HEK293T (cell line): ENCODE measurements around the gene DNA2.

ENCODE experiments used
- CTCF ChIA-PET: fragments of 350-600 bp; formaldehyde crosslinking; extraction: SDS; loops from one replicate; lab custom pipeline; 2021; ENCODE audit warnings: antibody characterized with exemption, inconsistent platforms; lab: Yijun Ruan, JAX
- POLR2A ChIA-PET: fragments of 350-600 bp; formaldehyde crosslinking; extraction: SDS; loops from one replicate; lab custom pipeline; 2020; ENCODE audit warnings: antibody characterized with exemption, inconsistent platforms; lab: Yijun Ruan, JAX
- DNase-seq: peaks from one replicate; pipeline ENCODE4 v3.0.0; 2012; ENCODE audit warnings: mixed read lengths; ENCODE audit errors: extremely low spot score
- ARNT ChIP-seq: fragments of 450-650 bp; IDR thresholded peaks from 2 replicates; pipeline ENCODE4 v1.6.1; 2017; ENCODE audit warnings: mild to moderate bottlenecking
- BHLHE40 ChIP-seq: fragments of 450-650 bp; IDR thresholded peaks from 2 replicates; pipeline ENCODE4 v1.6.1; 2016; ENCODE audit warnings: mild to moderate bottlenecking, moderate library complexity, borderline replicate concordance
- CTBP1 ChIP-seq: fragments of 450-650 bp; IDR thresholded peaks from 2 replicates; pipeline ENCODE4 v1.6.1; 2016; ENCODE audit warnings: borderline replicate concordance
- ELF4 ChIP-seq: fragments of 450-650 bp; IDR thresholded peaks from 2 replicates; pipeline ENCODE4 v1.6.1; 2017; ENCODE audit warnings: antibody characterized with exemption
- FOXA1 ChIP-seq: fragments of 450-650 bp; IDR thresholded peaks from 2 replicates; pipeline ENCODE4 v1.6.1; 2016; ENCODE audit warnings: mild to moderate bottlenecking
- FOXK2 ChIP-seq: fragments of 450-650 bp; IDR thresholded peaks from 2 replicates; pipeline ENCODE4 v1.6.1; 2016; ENCODE audit warnings: mild to moderate bottlenecking
- FOXM1 ChIP-seq: fragments of 450-650 bp; IDR thresholded peaks from 2 replicates; pipeline ENCODE4 v1.6.1; 2017; ENCODE audit warnings: mild to moderate bottlenecking, borderline replicate concordance
- HDGF ChIP-seq: fragments of 450-650 bp; IDR thresholded peaks from 2 replicates; pipeline ENCODE4 v1.6.1; 2017; ENCODE audit warnings: antibody characterized with exemption, borderline replicate concordance
- L3MBTL2 ChIP-seq: fragments of 450-650 bp; conservative IDR thresholded peaks from 2 replicates; pipeline ENCODE4 v1.6.1; 2016; ENCODE audit warnings: mild to moderate bottlenecking
- LEF1 ChIP-seq: fragments of 450-650 bp; IDR thresholded peaks from 2 replicates; pipeline ENCODE4 v1.6.1; 2017; ENCODE audit warnings: mild to moderate bottlenecking, borderline replicate concordance
- NFRKB ChIP-seq: fragments of 450-650 bp; IDR thresholded peaks from 2 replicates; pipeline ENCODE4 v1.6.1; 2016; ENCODE audit warnings: mild to moderate bottlenecking, moderate library complexity
- PKNOX1 ChIP-seq: fragments of 450-650 bp; IDR thresholded peaks from 2 replicates; pipeline ENCODE4 v1.6.1; 2016
- SP1 ChIP-seq: fragments of 450-650 bp; IDR thresholded peaks from 2 replicates; pipeline ENCODE4 v1.6.1; 2017
- SUZ12 ChIP-seq: fragments of 450-650 bp; IDR thresholded peaks from 2 replicates; pipeline ENCODE4 v1.6.1; 2016; ENCODE audit warnings: mild to moderate bottlenecking
- TARDBP ChIP-seq: fragments of 450-650 bp; IDR thresholded peaks from 2 replicates; pipeline ENCODE4 v1.6.1; 2016
- ZNF384 ChIP-seq: fragments of 450-650 bp; IDR thresholded peaks from 2 replicates; pipeline ENCODE4 v1.6.1; 2016

Gene DNA2

GRCh38 chr10:68501691-68502090 lies 29.9 kb upstream of the DNA2 start:
- POLR2A ChIA-PET = interaction anchor here (0.6 kb wide), 1 partner anchor 32 kb away, joined by 3 read pairs; no protein-coding TSS in a partner anchor
- CTCF ChIA-PET = interaction anchor here (0.6 kb wide), 1 partner anchor 19 kb away, joined by 4 read pairs; no protein-coding TSS in a partner anchor
- TF ChIP-seq TARDBP (no peak), FOXM1 (no peak), SP1 (no peak)
- no peak for DNase-seq

- CTCF ChIA-PET = no interaction called here
- no peak for TF ChIP-seq FOXM1
- no peak for TF ChIP-seq L3MBTL2
- no peak for TF ChIP-seq PKNOX1
- TF ChIP-seq CTBP1 = no peak
- TF ChIP-seq ZNF384 = no peak
- no peak for TF ChIP-seq HDGF
- TF ChIP-seq NFRKB = no peak
- no peak for TF ChIP-seq BHLHE40
- no peak for TF ChIP-seq ARNT
- no peak for TF ChIP-seq ELF4
- no peak for TF ChIP-seq SP1
- no peak for TF ChIP-seq FOXA1
- TF ChIP-seq LEF1 = no peak
- TF ChIP-seq TARDBP = no peak
- no peak for TF ChIP-seq FOXK2
- TF ChIP-seq SUZ12 = no peak
- DNase-seq = no peak
- POLR2A ChIA-PET = no interaction called here
Observed at GRCh38 chr10:68499544-68499943, 27.8 kb upstream of the DNA2 start.

GRCh38 chr10:68496072-68496471 lies 24.3 kb upstream of the DNA2 start:
- ChIA-PET POLR2A (interaction anchor here (1.2 kb wide), 1 partner anchor 24 kb away, joined by 5 read pairs; the partner anchor contains the start of gene DNA2), CTCF (no interaction called here)
- no peak for DNase-seq
- TF ChIP-seq ZNF384 (no peak), SP1 (no peak), LEF1 (no peak), BHLHE40 (no peak), ARNT (no peak), PKNOX1 (no peak), ELF4 (no peak), FOXM1 (no peak), FOXA1 (no peak), CTBP1 (no peak), TARDBP (no peak), HDGF (no peak), L3MBTL2 (no peak), FOXK2 (no peak), SUZ12 (no peak), NFRKB (no peak)

GRCh38 chr10:68492118-68492517 lies 20.3 kb upstream of the DNA2 start:
- TF ChIP-seq SUZ12 = no peak
- TF ChIP-seq BHLHE40 = no peak
- TF ChIP-seq L3MBTL2 = no peak

GRCh38 chr10:68489919-68490318 lies 18.1 kb upstream of the DNA2 start:
- CTCF ChIA-PET = no interaction called here
- DNase-seq = no peak
- TF ChIP-seq SUZ12 (no peak), FOXA1 (no peak), BHLHE40 (no peak), PKNOX1 (no peak), SP1 (no peak), NFRKB (no peak), FOXK2 (no peak), ARNT (no peak), TARDBP (no peak), LEF1 (no peak), CTBP1 (no peak), ZNF384 (no peak), L3MBTL2 (no peak), FOXM1 (no peak), ELF4 (no peak), HDGF (no peak)
- POLR2A ChIA-PET = no interaction called here

More at GRCh38 chr10:68492118-68492517, 20.3 kb upstream of the DNA2 start:
- DNase-seq = no peak
- ChIA-PET CTCF (no interaction called here), POLR2A (no interaction called here)

GRCh38 chr10:68474021-68474420 lies 2.2 kb upstream of the DNA2 start:
- ChIA-PET CTCF (no interaction called here), POLR2A (no interaction called here)
- no peak for TF ChIP-seq BHLHE40
- no peak for TF ChIP-seq PKNOX1
- no peak for TF ChIP-seq SUZ12
- no peak for TF ChIP-seq FOXK2
- TF ChIP-seq TARDBP = no peak
- TF ChIP-seq L3MBTL2 = no peak
- no peak for TF ChIP-seq ELF4
- DNase-seq = no peak
